Activated T-cell treated with anti-CD3 and anti-CD28 coated beads for 1 hour (primary cell): ENCODE measurements around the gene LRCH3.

Experiments used
- DNase-seq: peaks from one replicate; pipeline ENCODE4 v3.0.0-alpha.2; 2020; ENCODE audit warnings: low read depth

LRCH3 gene

GRCh38 chr3:197791113-197791891 is at the start of gene LRCH3:
TSS of gene LRCH3 (plus strand) at chr3:197791254. CDS start at chr3:197791279, 25 bp downstream.
- peak; percentile 78 for DNase-seq

- DNase-seq, result no peak
Observed at GRCh38 chr3:197742787-197743186, 48.3 kb upstream of the LRCH3 start.

DNA sequence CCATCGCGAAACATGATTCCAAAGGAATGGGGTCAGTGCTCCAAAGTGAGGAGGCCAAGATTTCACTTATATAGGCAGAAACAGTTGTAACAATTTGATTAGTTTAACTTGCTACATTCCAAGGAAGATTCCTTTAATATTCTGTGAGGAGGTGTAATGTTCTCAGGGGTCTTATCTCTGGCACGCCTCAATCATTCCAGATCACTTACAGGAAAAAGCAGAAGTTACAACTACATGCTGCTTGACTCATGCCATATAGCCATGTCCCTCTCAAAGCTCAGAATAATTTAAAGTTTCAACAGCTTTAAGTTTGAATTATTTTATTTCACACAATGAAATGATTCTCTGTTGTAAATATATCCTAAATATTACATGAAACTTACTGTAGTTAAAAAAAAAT is 44.8 kb upstream of the LRCH3 start:
- no peak for DNase-seq

GRCh38 chr3:197746801-197747237 is 44.2 kb upstream of the LRCH3 start:
- no peak for DNase-seq

GRCh38 chr3:197748597-197749314 is 42.3 kb upstream of the LRCH3 start:
- DNase-seq, result no peak

- DNase-seq, result no peak
Observed at GRCh38 chr3:197749315-197749600, 41.8 kb upstream of the LRCH3 start.

DNA sequence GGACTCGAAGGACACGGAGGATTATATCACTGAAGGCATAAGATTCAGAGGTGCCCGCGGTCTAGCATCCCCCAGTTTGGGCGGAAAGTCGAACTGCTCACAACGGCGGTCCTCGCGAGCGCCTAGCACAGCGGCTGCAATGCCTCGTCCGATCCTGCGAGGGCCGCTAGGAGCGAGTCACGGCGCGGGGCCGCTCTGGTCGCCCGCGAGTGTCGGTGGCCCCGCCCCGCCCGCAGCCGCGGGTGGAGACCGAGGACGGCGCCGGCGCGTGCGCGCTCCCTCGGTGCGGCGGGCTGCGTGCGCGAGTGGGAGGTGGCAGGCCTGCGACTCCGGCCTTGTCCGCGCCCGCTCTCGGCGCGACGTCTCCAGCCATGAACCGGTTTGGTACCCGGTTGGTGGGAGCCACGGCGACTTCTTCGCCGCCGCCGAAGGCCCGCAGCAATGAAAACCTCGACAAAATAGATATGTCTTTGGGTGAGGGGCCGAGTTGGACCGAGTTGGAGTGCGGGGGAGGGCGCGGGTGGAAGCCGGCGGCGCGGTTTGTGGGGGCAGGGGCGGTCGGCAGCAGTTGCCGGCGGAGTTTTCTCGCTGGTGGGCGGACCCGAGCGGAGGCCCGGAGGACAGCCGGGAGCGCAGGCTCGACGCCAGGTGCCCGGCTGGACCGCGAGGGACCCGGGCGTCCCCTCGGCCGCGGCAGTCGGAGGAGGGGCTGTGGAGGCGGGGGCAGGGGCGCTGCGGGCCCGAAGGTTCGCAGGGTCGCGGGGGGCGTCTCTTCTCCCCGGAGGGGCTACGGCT is 41.3 kb upstream of the LRCH3 start, which contains the start of gene FYTTD1:
Gene FYTTD1 (plus strand): TSS at position 283 of the 795 bp plus-strand sequence. CDS start 89 bp downstream, at position 372.
- DNase-seq, result peak; percentile 82

DNA sequence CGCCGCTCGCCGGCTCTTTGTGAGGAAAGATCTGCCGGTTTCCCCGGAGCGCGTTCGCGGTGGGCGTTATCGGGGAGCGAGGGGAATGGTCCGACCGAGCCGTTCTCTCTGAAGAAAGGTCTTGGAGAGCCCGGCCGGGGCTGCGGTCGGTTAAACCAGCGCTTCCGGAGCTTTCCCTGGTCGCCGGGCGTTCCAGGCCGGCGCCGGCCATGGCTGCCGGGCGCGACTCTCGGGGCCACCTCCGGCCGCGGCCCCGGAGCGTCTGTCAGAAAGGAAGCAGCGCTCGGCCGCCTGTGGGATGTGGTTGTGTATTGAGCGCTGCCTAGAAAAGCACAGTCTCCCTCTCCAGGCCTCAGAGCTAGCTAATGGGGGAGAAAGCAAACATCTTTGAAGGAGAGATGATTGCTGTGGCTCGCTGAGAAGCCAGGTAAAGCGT is 40.6 kb upstream of the LRCH3 start:
- peak; percentile 37 for DNase-seq

DNA sequence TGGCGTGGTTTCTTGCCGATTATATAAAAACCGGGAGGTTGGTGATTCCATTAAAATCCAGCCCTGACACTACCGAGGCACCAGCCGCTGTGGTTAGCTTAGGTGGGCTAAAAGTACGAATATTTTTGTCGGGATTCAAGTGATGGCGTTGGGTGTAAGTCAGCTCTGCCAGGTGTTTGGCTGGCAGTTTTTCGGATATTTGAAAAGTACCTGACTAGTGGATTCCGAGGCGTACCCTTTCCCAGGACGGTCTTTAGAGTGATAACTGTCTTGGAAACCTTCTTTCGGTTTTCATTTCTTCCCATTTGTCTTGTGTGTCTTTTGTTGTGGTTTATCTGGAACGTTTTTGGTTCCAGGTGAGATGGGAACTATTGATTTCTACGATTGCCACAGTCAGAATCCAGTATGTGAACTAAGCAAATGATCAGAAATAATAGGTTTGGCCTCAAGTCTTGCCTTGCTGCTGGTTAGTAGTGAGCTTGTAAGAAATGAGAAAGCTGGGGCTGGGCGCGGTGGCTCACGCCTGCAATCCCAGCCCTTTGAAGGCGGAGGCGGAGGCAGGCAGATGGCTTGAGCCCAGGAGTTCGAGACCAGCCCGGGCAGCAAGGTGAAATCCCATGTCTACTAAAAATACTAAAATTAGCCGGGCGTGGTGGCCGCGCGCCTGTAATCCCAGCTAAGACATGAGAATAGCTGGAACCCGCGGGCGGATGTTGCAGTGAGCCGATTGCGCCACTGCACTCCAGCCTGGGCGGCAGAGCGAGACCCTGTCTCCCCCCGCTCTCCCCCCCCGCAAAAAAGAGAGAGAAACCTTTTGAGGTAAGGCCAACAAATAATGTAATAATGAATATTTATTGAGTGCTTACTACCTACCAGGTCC is 40.0 kb upstream of the LRCH3 start:
- peak; percentile 12 for DNase-seq

DNA sequence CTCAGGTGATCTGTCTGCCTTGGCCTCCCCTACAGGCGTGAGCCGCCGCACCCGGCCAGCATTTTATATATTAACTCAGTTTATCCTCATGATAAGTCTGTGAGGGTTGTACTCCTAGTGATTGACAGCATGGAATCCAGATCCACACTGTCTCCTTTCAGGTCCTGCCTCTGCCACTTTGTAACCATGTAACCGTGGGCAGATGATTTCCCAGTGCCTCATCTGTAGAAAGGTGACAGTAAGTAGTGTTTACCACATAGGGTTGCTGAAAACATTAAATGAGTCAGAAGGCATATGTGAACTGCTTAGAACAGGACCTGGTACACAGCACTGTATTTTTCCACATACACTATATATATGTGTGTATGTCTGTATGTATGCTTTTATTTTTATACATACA is 38.9 kb upstream of the LRCH3 start:
- DNase-seq, result no peak

- no peak for DNase-seq
Observed at GRCh38 chr3:197753263-197753662, 37.8 kb upstream of the LRCH3 start.

- DNase-seq, result no peak
Observed at GRCh38 chr3:197756704-197757103, 34.4 kb upstream of the LRCH3 start.

DNA sequence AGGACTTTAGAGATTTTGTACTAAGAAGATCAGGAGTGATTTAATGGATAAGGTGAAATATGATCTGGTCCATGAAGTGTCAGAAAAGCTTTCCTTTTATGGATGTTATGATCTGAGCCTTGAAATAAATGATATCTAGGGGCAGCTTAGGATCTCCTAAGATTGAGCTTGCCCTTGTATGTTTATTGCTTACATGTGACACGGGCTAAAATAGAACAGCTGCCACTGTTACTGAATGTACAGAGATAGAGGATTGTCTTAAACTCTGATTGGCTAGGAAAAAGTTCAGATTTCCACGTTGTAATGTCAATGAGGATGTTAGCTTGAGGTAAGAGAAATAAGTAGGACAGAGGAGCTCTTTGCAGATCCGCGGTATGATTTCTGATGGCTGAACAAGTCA is 32.5 kb upstream of the LRCH3 start:
- no peak for DNase-seq

DNA sequence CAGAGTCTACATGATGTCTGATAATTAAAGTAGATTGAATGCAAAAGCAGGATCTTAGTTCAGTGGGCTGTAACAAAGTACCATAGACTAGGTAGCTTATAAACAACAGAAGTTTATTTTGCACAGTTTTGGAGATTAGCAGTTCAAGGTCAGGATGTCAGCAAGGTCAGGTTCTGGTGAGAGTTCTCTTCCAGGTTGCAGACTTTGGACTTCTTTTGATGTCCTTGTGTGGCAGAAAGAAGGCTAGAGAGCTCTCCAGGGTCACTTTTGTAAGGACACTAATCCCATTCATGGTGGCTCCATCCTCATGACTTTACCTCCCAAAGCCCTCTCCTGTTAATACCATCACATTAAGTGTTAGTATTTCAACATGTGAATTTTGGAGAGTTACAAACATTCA is 29.3 kb upstream of the LRCH3 start:
- DNase-seq, result no peak

- no peak for DNase-seq
Observed at GRCh38 chr3:197775317-197775716, 15.7 kb upstream of the LRCH3 start.

DNA sequence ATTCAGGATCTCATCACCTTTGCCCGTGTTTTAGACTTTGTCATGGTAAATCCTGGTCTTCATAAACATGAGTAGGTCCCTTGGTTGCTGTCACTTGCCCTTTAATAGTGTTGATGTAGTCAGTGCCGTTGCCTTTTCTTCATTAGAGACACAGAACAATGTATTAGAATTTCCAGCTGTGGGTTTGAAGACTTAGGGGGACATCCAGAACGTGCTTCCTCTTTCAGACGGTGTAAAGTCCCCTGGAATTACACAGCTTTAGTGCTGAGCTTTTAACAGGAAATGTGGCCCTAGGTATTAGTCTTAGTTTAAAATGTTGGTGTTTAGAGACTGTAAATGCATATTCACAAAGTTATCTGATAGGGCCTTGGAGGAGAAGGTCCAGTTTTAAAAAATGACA is 8.8 kb upstream of the LRCH3 start:
- no peak for DNase-seq

- no peak for DNase-seq
Observed at GRCh38 chr3:197784019-197784585, 7.0 kb upstream of the LRCH3 start.

- no peak for DNase-seq
Observed at GRCh38 chr3:197787412-197787811, 3.6 kb upstream of the LRCH3 start.

DNA sequence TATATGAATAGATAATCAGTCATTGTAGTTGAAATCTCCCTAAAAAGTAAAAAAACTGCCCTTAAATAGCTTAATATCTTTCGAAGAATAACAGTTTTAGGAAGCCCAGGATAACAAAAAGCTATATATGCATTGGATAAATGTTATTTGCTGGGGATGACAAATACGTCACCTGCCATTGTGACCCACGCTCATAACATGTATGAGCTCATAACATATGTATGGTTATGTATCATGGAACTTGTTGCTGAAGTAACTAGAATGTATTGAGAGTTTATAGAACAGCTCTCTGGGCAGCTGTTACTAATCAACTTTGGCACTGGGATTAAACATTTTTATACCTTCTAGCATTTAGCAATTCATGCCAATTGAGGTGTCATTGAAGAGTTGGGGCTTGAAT is 1.7 kb upstream of the LRCH3 start:
- no peak for DNase-seq

DNA sequence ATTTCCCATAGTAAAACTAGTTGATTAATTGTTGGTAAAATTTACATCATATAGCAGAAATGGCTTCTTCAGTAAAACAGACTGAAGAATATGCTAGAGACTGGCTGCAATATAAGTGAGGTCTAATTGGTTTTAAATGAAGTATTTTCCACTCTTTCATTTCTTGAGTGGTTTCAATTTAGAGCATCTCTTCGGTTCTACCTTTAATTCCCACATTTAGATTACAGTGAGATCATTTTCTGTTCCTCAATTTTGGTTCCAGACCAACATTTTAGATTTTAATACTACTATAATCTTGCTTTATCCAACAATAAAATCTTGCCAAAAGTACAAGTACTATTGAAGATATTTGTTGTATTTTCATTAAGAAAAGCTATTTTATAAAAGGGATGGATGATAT is 1.0 kb upstream of the LRCH3 start:
- no peak for DNase-seq

- DNase-seq, result no peak
Observed at GRCh38 chr3:197791892-197792647, 1.0 kb downstream of the LRCH3 start.
